Body of pancreas (tissue), 4 donors: ENCODE results near the gene ZNF654. TPM values are rescaled to one million over a fixed set of nuclear protein-coding genes. Genes with fewer than 3 reads are reported as not detected.

Source experiments
- ATAC-seq: fragments of 150-250 bp; one replicate; pipeline ENCODE4 v1.9.1; 2016
- DNase-seq, 4 donors: peaks; one replicate each; pipeline ENCODE4 v3.0.0-alpha.2; 2019
- H3K27ac ChIP-seq, 4 donors: fragments of 200-600 bp; sonication (generic); 1 replicate in 3 of 4; 2 replicates in 1 of 4; pipeline versions ENCODE4 v1.5.1 to v1.6.1; 2016 to 2019; ENCODE audit warnings: mild to moderate bottlenecking in 1 of 4, mixed read lengths in 1 of 4, moderate library complexity in 1 of 4
- H3K27me3 ChIP-seq, 2 donors: fragments of 200-600 bp; sonication (generic); one replicate each; pipeline ENCODE4 v1.6.0; 2016; ENCODE audit warnings: mild to moderate bottlenecking in 1 of 2
- H3K36me3 ChIP-seq, 2 donors: fragments of 200-600 bp; sonication (generic); replicated peaks in 1 of 2; 2 replicates each; pipeline ENCODE4 v1.5.1; 2016; ENCODE audit warnings: low read depth in 2 of 2; ENCODE audit not compliant: insufficient read depth in 1 of 2
- H3K4me1 ChIP-seq: fragments of 200-600 bp; sonication (generic); one replicate; pipeline ENCODE4 v1.6.0; 2016
- H3K4me3 ChIP-seq, 2 donors: fragments of 200-600 bp; sonication (generic); 1 replicate in 1 of 2; 2 replicates in 1 of 2; pipeline ENCODE4 v1.5.1; 2016 to 2019
- H3K9me3 ChIP-seq, 3 donors: fragments of 200-600 bp; sonication (generic); 1 replicate in 2 of 3; 2 replicates in 1 of 3; pipeline ENCODE4 v1.5.1; 2016
- POLR2A ChIP-seq, 3 donors: fragments of 450-650 bp; IDR thresholded peaks; one replicate each; pipeline ENCODE4 v1.6.1; 2016; ENCODE audit warnings: antibody characterized with exemption in 3 of 3, mild to moderate bottlenecking in 2 of 3
- WGBS, 2 donors: methylation state at CpG; one replicate each; pipeline ENCODE4 v1.1.5; 2017; 5-methylcytosine and 5-hydroxymethylcytosine counted together
- intact Hi-C: fragments of 100-400 bp; cut with DNase I; formaldehyde crosslinking; loops from one replicate; pipeline ENCODE4 v1.15.1; 2023
- total RNA-seq, 2 donors: library from RNA; depleted of rRNA; stranded (reverse); fragments of >200 nt; gene quantifications; one replicate each; pipeline ENCODE4 v1.1.0, GENCODE V29; 2016
- TF ChIP-seq, protein P1 (sequence below), 7 experiments: fragments of 450-650 bp in 4 of 7; fragments of 200-600 bp in 3 of 7; sonication (generic) in 3 of 7; IDR thresholded peaks; one replicate each; pipeline ENCODE4 v1.5.1; 2016 to 2019; ENCODE audit warnings: antibody characterized with exemption in 7 of 7

Gene ZNF654
- total RNA-seq, 2 donors from 2014 or later = 4.3 to 7.0 TPM

DNA sequence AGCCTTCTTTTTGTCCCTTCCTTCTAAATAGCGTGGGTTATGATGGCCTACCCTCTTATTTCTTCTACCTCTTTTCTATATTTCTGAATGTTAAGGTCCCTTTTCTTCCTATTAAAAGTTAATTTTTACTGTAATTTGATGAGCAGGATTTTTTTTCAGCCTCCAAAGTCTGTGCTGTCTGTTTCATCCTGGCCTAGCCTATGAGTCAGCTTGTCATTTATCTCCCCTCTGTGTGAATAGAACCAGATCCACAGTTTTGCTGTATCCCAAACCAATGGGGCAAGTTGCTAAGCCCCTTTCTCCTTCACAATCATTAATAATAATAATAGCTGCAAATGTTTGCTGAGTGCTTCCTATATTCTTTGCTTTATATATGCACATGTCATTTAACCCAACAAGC is 72.6 kb downstream of the ZNF654 start:
- Histone ChIP-seq H3K9me3 (no peaks in the 10 kb centered on the region), H3K27ac (no peak overlapping the region), H3K4me3 (no peak overlapping the region), H3K36me3 (peaks cover 4 to 5% of the 10 kb centered on the region in 2 donors), H3K27me3 (no peaks in the 10 kb centered on the region), H3K4me1 (no peaks in the 10 kb centered on the region)
- ATAC-seq (no peak), DNase-seq (no peak)
- TF ChIP-seq, protein P1, sequence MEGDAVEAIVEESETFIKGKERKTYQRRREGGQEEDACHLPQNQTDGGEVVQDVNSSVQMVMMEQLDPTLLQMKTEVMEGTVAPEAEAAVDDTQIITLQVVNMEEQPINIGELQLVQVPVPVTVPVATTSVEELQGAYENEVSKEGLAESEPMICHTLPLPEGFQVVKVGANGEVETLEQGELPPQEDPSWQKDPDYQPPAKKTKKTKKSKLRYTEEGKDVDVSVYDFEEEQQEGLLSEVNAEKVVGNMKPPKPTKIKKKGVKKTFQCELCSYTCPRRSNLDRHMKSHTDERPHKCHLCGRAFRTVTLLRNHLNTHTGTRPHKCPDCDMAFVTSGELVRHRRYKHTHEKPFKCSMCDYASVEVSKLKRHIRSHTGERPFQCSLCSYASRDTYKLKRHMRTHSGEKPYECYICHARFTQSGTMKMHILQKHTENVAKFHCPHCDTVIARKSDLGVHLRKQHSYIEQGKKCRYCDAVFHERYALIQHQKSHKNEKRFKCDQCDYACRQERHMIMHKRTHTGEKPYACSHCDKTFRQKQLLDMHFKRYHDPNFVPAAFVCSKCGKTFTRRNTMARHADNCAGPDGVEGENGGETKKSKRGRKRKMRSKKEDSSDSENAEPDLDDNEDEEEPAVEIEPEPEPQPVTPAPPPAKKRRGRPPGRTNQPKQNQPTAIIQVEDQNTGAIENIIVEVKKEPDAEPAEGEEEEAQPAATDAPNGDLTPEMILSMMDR (IDR thresholded peaks at IDR 0.05) = no peak
- WGBS, 2 donors = 82 to 97% methylated on average over 1 of the region's 1 CpG
- intact Hi-C loops = no loop called here

DNA sequence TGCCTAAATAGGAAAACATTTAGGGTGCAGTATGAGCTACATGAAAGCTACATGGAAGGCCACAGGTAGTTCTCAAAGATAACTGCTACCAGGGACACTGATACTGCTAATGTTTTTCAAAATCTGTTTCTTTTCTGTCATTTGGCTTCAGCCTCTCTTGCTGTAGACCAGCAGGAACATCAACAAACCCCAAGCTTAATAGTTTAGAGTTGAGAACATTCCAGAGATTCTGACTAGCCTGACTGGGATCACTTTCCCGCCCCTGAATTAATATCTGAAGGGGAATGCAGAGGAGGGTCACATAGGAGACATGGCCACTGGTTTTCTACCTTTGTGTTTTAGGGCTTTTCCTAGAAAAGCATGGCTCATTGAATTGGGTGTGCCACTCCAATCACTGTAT is 73.8 kb downstream of the ZNF654 start:
- H3K4me1 ChIP-seq = no peaks in the 10 kb centered on the region
- intact Hi-C loops = no loop called here
- TF ChIP-seq, protein P1 (IDR thresholded peaks at IDR 0.05) = no peak
- TF ChIP-seq POLR2A (IDR thresholded peaks at IDR 0.05) = no peak
- H3K4me3 ChIP-seq = no peak overlapping the region
- WGBS, 2 donors = 86 to 96% methylated on average over 1 of the region's 1 CpG
- no peaks in the 10 kb centered on the region for H3K9me3 ChIP-seq
- no peak overlapping the region for H3K27ac ChIP-seq
- DNase-seq (no peak), ATAC-seq (no peak)
- H3K27me3 ChIP-seq = no peaks in the 10 kb centered on the region
- peaks cover 4 to 5% of the 10 kb centered on the region in 2 donors for H3K36me3 ChIP-seq

DNA sequence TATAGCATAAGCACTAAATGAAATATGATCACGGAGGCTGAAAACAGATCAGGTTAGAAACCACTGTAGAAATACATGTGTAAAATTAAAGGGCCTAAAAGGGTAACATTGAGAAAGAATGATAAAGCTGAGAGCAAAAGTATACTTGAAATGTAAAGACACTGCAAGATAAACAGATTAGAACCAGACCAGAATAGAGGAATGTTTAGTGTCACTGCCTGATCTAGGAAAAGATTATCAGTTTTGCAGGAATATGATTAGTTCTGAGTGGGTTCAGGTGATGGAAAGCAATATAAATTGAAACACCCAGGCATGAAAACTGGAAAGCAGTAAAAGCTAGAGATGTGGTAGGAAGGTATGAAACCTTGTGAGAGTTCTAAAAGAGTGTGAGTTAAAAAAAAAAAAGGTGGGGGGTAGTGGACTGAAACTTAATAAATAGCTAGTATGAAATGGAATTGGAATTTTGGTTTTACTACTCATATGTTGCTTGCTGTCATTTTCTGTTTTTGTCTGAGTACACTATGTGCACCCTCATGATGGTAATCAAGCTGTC is 74.7 kb downstream of the ZNF654 start:
- no peak for DNase-seq
- Histone ChIP-seq H3K4me3 (no peak overlapping the region), H3K4me1 (no peaks in the 10 kb centered on the region), H3K27ac (no peak overlapping the region), H3K9me3 (no peaks in the 10 kb centered on the region), H3K27me3 (no peaks in the 10 kb centered on the region), H3K36me3 (peaks cover 4 to 5% of the 10 kb centered on the region in 2 donors)
- no peak for ATAC-seq
- intact Hi-C loops = no loop called here
- TF ChIP-seq POLR2A (IDR thresholded peaks at IDR 0.05) = no peak
- WGBS, 2 donors = 0 to 26% methylated on average over 1 of the region's 1 CpG

DNA sequence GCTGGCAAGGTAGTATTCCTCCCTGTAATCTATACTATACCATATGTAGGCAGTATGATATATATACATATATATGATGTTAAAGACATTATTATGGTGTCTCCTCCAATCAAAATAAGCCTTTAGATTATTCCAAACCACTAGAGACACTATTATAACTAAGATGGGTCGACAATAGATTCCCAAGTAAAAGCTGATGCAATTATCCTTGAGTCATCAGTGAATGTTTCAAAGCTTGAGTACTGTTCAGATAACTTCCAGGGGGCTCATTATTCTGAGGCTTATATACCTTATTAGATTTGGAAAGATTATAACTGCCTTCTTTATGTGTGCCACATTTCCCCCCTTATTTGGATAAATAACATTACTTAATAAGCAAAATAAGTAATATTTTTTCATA is 78.8 kb downstream of the ZNF654 start:
- TF ChIP-seq, protein P1 (IDR thresholded peaks at IDR 0.05) = no peak
- no peak for TF ChIP-seq POLR2A (IDR thresholded peaks at IDR 0.05)
- H3K27ac ChIP-seq = no peak overlapping the region
- no peaks in the 10 kb centered on the region for H3K27me3 ChIP-seq
- no peaks in the 10 kb centered on the region for H3K9me3 ChIP-seq
- DNase-seq = no peak
- intact Hi-C loops = no loop called here
- 86 to 96% methylated on average over 1 of the region's 1 CpG for WGBS, 2 donors
- no peaks in the 10 kb centered on the region for H3K4me1 ChIP-seq
- ATAC-seq = no peak
- H3K36me3 ChIP-seq = peaks cover 0 to 2% of the 10 kb centered on the region in 2 donors
- no peak overlapping the region for H3K4me3 ChIP-seq

DNA sequence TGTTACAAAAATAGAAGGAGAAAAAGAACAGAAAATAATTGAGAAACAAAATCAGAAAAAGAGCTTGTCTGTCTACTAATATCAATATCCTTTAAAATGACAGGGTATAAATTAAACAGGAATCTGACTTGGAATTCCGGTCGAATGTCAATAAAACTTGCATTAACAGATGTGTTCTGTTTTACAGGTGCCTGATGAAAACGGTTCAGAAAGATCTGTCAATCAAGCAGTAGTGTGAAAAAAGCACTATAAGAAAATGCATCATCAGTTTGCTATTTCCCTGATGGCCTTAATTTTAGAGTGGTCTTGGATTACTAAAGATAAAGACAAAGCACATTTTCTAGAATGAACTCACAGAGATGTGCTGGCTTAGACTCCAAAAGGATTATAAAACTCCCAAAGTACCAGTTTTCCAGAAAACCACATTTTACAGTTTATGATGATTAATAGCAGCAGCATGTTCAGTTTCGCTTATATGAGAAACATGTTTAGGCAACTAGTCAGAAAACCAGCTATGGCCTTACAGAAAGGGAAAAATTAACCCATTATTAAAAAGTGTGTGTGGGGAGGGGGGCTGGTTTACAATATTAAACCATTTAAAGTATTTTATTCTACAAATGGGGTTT is 82.5 kb downstream of the ZNF654 start:
- H3K27me3 ChIP-seq = no peaks in the 10 kb centered on the region
- intact Hi-C loops = no loop called here
- H3K36me3 ChIP-seq = no peaks in the 10 kb centered on the region
- H3K27ac ChIP-seq = no peak overlapping the region
- no peaks in the 10 kb centered on the region for H3K4me1 ChIP-seq
- DNase-seq (no peak), ATAC-seq (no peak)
- no peaks in the 10 kb centered on the region for H3K9me3 ChIP-seq
- TF ChIP-seq, protein P1 (IDR thresholded peaks at IDR 0.05) = no peak
- TF ChIP-seq POLR2A (IDR thresholded peaks at IDR 0.05) = no peak
- no peak overlapping the region for H3K4me3 ChIP-seq
- WGBS, 2 donors = 50 to 57% methylated on average over 4 of the region's 4 CpGs
